DMS 273 (cell line): ENCODE results near the gene MUC15.

Source experiments
- DNase-seq: peaks from one replicate; lab custom pipeline; 2025; ENCODE audit not compliant: unreplicated experiment; lab: John Stamatoyannopoulos, UW

MUC15 gene

GRCh38 chr11:26578998-26579661, 7.1 kb upstream of the MUC15 start:
- DNase-seq: no peak

GRCh38 chr11:26575946-26576345, 3.9 kb upstream of the MUC15 start:
- DNase-seq: no peak

DNA sequence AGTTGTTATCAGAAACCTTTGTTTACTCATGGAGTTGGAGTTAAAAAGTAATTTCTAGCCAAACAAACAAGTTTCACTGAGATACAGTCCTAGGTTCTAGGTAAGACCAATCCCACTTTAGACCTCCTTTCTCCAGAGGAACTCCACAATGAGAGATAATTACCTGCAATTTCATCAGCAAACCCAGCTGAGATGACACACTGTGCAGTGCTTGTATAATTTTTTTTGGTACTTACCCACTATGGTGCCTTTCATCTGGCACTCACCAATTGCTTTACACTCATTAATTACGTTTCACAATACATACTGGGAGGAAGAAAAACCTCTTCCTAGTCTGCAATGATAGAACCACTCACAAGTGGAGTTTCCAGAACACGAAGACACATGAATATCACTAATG, 1.8 kb upstream of the MUC15 start:
- no peak for DNase-seq

GRCh38 chr11:26572770-26573402, 823 bp upstream of the MUC15 start:
- DNase-seq: no peak

GRCh38 chr11:26569646-26570045, 2.4 kb downstream of the MUC15 start:
- DNase-seq: no peak

DNA sequence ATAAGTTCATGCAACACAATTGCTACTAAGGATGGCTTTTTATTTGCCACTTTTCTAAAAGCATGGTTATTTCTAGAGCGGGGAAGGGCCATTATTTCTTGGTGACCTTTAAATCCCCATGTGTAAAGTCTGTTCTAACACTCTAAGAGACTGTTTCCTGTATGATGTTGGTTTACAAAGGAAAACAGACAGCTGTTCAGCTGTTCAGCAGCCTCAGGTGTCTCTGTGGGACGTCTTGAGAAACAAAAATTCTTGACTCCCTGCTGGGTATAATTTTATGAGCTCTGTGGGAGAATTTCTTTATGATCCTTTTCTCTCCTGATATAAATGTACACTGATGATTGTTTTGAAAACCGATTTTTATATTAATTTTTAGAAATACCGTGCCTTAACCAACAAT, 13.9 kb downstream of the MUC15 start:
- no peak for DNase-seq

DNA sequence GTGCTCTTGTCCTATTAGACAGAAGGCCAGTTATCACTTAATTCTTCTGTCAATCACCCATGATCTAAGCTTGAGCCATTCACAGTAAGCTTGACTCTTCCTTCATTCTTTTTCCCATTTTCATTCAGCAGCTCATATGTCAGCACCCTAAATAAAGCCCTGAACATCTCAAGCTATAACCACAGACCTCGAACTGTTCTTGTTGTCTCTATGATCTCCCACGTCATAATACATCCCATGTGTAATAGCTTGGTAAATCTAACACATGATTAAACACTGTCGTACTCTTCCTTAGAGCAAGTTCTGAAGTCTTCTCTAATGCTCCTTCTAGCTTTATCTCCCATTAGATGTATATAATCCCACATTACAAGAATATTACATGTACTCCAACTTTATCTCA, 14.4 kb downstream of the MUC15 start:
- DNase-seq: no peak

GRCh38 chr11:26556582-26556981, 15.5 kb downstream of the MUC15 start:
- no peak for DNase-seq

GRCh38 chr11:26554455-26554854, 17.6 kb downstream of the MUC15 start:
- DNase-seq: no peak

DNA sequence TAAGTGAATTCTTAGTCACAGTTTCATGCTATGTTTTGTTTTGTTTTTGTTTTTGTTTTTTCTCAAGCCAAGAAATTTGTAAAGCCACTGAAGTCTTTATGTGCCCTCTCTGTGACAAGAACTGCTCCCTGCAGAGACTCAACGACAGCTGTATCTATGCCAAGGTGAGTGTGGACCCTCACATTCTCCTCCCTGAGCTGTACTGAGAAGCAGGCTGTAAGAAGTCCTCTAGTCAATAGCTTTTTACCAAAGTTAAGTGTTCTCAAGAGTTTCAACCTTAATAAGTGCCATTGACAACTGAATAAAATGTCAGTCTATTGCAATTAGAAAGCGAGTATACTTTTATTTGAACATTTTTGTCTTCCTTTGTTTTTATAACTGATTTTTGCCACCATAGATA, 18.9 kb downstream of the MUC15 start:
- no peak for DNase-seq

DNA sequence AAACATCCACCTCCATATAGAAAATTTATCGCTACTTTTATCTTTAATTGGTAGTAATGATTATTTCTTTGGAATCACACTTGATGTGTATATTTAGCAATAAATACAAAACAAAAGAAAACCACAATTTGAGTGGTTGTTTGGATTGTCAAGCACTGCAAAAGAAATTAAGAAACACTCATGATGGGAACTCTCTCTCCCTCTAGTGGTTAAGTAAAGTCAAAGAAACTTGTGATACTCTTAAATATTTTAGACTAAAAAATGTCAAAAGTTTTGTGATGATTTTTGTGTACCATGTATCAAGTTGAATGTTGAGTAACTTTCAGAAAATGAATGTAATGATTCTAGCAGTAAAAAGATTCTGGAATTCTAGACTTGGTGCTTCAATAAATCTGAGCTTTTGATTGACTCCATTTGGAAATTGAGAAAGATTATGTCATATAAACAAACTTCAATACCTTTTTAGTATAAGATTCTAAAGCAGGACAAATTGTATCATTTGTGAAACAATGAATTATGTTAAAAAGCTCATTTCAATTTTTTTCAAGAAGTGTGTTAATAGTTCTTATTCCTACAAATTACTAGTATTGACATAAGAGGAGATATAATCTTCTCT, 20.8 kb downstream of the MUC15 start:
- DNase-seq: peak; percentile 27

DNA sequence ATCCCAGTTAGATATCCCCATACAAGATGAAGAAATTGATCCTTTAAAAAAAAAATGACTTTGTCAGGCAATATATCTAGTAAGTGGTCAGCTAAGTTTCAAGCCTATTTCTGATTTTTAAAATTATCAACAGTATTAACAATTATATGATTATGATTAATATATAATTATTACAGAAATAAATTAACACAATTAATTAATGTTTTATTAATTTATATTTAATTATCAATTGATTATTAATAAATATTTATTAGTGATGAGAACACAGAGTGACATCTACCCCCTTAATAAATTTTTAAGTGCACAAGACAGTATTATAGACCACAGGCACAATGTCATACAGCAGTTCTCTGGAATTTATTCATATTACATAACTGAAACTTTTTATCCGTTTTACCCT, 22.0 kb downstream of the MUC15 start:
- DNase-seq: no peak

DNA sequence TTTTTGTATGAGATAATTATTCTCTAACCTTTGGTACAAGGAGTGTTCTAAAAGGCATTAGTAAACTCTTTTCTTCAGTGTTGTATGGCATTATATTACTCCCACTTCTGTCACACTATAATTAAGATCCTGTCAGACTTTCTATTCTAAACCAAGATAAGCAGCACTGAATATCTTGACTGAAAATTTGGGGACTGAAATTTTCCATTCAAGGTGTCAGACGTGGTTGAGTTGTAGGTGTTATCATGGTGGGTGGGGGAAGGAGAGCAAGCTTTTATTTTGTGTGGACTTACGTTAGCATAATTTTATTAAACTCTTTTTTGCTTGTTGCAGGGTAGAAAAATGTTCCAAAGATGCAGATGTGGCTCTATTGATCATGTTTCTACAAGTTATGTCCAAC, 22.9 kb downstream of the MUC15 start:
- DNase-seq: no peak

DNA sequence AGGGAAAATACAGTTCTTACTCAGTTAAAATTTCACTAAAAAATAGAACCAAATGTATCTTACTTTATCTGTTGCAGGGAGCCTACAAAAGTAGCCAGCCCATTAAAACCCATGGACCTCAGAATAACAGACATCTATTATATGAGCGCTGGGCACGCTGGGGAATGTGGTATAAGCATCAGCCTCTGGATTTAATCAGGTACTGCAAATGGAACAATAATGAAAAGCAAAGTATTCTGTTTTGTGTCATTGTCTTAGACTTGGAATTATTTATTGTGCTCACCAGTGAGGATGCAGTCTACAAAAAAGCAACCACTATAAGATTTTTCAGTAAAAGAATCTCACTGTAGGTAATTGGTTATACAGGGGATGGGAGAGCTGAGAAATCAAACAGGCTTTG, 30.2 kb downstream of the MUC15 start:
- no peak for DNase-seq

DNA sequence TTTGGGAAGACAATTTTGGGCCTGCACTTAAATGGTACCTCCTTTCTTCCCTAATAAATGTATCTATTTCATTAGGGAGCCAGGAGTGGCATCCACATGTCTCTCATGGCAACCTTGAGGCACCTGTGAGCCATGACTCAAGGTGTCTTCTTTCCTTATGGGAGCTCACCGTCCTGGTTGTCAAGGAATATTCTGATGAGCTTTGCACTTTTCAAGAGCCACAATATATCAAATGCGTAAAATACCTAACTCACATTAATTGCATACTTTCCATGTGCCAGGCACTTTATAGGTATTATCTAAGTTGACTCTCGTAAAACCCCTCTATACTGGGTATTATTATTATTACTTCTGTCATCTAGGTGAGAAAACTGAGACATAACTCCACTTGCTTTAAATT, 32.5 kb downstream of the MUC15 start:
- no peak for DNase-seq

DNA sequence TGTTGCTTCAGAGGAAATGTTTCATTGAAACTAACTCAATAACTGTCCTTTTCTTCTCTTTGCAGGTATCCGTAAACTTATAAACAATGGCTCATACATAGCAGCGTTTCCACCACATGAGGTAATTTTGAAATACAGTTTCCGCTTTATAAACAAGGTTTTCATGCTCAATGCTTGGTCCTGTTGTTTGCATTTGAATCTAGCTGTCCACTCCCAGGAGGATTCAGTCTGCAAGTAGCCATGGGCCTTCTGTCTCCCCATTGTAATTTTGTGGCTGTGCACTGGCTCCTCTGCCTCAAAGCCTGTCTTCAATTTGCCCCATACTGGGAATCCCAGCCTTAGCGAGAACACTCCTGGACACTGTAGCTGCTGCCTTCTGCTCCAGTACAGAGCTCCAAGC, 34.7 kb downstream of the MUC15 start:
- DNase-seq: no peak

DNA sequence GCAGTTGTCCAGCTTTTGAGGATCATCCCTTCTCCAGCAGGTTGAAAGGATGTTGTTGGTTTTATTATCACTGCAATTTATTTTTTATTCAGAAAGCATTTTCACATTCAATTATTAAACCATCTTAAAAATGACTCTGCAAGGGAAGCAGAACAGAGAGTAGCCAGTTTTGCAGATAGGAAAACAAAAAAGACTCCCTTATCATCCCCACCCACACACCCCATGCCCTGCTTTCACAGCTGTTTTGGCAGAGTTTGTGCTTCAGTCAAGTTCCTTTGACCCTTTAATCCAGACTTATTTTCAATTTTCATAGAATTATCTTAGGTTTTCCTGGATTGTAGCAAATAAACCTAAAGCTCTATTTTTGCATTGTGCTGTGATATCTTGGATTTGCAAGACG, 44.4 kb downstream of the MUC15 start:
- DNase-seq: no peak

DNA sequence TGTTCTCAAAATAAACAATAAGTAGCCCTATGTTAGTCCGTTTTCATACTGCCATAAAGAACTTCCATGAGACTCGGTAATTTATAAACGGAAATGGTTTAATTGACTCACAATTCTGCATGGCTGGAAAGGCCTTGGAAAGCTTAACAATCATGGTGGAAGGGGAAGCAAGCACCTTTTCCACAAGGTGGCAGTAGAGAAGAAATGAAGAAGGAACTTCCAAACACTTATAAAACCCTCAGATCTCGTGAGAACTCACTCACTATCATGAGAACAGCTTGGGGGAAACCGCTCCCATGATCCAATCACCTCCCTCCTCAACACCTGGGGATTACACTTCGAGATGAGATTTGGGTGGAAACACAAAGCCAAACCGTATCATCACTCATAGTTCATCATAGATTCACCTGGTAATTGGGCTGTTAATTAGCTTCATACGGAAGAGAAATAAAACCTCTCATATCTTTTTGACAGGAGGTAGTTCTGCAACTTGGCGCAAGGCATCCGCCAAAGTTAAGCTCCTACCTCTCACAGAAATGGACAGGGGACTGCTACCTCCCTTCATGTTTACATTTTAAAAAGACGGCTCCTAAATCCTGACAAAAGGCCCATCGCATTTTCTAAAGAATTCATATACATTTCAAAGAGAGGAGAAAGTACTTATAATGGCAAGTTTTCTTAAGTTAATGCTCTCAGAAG, 49.0 kb downstream of the MUC15 start:
- DNase-seq: peak; percentile 18

GRCh38 chr11:26519469-26519868, 52.6 kb downstream of the MUC15 start:
- DNase-seq: no peak

GRCh38 chr11:26512196-26512595, 59.9 kb downstream of the MUC15 start:
- DNase-seq: no peak

- DNase-seq: no peak
These were observed 61.3 kb downstream of the MUC15 start for GRCh38 chr11:26510756-26511155.

DNA sequence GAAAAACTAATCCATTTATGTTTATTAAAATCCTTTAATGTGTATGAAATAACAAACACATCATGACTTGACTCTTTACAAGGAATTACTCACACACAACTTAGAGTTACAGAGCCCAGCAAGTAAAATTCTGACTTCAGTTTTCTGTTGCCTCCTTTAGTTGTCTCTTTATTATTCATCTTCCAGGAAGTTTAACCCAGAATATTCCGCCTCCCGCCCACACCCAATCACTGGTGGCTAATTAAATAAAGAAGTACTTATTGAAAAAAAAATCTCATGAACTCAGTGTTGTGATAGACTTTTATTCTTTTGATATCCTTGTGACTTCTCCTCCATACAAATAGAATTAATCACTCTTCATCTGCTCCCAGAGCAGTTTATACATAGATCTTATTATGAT, 61.9 kb downstream of the MUC15 start:
- no peak for DNase-seq
